Heart left ventricle (tissue), 13 donors: Measurements from ENCODE around the gene FANCM.

Experiments used
- POLR2A ChIP-seq, 2 donors: fragments of 450-650 bp; IDR thresholded peaks; one replicate each; pipeline ENCODE4 v1.6.1; 2017; ENCODE audit warnings: antibody characterized with exemption in 2 of 2, mild to moderate bottlenecking in 2 of 2, moderate library complexity in 2 of 2
- TF ChIP-seq, protein P1 (sequence below), 12 donors: fragments of 200-600 bp; sonication (generic) in 4 of 12; IDR thresholded peaks; one replicate each; pipeline versions ENCODE4 v1.5.0 to v1.8.0; 2018 to 2022; ENCODE audit warnings: antibody characterized with exemption in 12 of 12, mild to moderate bottlenecking in 5 of 12
- donor health status: ischemic (EF 13 %, LVEDD 7.1; RV severe dilation, severe dysfunction).
- donor health status: DM: no; HTN: yes; CAD: no.
- donor health status: DM: no; HTN: no; CAD: no.
- donor health status: ischemic (EF 25% LVEDD 6.9; RV normal size, moderate dysfunction).
- donor health status: ischemic (EF 25% LVEDD 5.7; RV mildly dilated, moderate dysfunction).
- donor health status: ischemic (EF 35%, LVEDD 5.7; RV mildly dilated, moderate dysfunction).
- donor health status: nonischemic (EF 11% LVEDD 7.7; RV severe dilation, severe dysfunction).
- donor health status: DM: yes; HTN: yes; CAD: no.
- donor health status: PGD.
- donor health status: ischemic (EF 29% LVEDD 5.4; RV normal size, mild dysfunction).
- donor health status: nonischemic (EF 23%, LVEDD 6.1; RV moderate dilation, normal function).

- TF ChIP-seq POLR2A (IDR thresholded peaks at IDR 0.05) = no peak
- TF ChIP-seq, protein P1, sequence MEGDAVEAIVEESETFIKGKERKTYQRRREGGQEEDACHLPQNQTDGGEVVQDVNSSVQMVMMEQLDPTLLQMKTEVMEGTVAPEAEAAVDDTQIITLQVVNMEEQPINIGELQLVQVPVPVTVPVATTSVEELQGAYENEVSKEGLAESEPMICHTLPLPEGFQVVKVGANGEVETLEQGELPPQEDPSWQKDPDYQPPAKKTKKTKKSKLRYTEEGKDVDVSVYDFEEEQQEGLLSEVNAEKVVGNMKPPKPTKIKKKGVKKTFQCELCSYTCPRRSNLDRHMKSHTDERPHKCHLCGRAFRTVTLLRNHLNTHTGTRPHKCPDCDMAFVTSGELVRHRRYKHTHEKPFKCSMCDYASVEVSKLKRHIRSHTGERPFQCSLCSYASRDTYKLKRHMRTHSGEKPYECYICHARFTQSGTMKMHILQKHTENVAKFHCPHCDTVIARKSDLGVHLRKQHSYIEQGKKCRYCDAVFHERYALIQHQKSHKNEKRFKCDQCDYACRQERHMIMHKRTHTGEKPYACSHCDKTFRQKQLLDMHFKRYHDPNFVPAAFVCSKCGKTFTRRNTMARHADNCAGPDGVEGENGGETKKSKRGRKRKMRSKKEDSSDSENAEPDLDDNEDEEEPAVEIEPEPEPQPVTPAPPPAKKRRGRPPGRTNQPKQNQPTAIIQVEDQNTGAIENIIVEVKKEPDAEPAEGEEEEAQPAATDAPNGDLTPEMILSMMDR (IDR thresholded peaks at IDR 0.05) = no peak
Measured at GRCh38 chr14:45135659-45136395, at the start of gene FANCM.
